ENCODE results near the gene KLHL3. TPM values are rescaled to one million over a fixed set of nuclear protein-coding genes. Genes with fewer than 3 reads are reported as not detected.
"Not testable (repeated sequence)": the region's sequence is repeated elsewhere in the genome, so short reads cannot be mapped to it uniquely, and the experiment has no call there.

KLHL3 gene
- total RNA-seq, 1 donor from 2014 or later: 8.9 TPM

DNA sequence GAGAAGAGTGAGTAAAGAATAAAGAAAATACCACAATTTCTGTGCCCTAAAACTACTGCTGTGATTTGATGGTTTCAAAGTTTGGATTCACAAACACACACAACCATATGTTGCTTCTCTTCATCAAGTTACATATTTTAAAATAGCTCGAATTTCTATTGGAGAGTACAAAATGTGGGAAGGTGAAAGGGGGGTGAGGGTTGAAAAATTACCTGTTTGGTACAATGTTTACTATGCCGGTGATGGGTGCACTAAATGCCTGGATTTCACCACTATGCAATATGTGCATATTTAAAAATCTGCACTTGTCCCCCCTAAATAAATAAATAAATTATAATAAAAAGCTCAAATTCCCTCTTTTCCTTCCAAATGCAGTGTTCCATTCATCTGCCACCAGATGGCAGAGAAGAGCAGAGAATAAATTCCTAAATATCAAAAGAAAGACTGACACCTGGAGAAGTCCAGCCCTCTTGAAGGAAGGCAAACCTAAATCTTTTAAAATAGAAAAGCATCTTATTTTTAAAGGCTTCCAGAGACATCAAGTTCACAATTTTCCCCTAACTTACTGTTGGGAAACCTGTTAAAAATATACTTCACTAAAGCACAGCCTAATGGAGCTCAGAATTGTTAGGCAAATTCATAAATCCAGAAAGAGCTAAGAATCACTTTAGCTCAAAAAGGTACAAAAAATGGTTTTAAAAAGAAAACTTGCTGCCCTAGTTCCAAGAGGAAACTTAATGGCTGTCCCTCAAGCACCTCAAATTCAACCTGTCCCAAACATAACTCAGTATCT, 43.1 kb upstream of the KLHL3 start:
- H3K27ac ChIP-seq (ENCODE audit: low read depth, low read length): no peak overlapping the region
- no peaks in the 10 kb centered on the region for H3K9me3 Mint-ChIP-seq (ENCODE audit: unreplicated experiment)
- no peaks in the 10 kb centered on the region for H3K79me2 ChIP-seq (ENCODE audit: insufficient read depth, low read length)
- TF ChIP-seq, protein P1, sequence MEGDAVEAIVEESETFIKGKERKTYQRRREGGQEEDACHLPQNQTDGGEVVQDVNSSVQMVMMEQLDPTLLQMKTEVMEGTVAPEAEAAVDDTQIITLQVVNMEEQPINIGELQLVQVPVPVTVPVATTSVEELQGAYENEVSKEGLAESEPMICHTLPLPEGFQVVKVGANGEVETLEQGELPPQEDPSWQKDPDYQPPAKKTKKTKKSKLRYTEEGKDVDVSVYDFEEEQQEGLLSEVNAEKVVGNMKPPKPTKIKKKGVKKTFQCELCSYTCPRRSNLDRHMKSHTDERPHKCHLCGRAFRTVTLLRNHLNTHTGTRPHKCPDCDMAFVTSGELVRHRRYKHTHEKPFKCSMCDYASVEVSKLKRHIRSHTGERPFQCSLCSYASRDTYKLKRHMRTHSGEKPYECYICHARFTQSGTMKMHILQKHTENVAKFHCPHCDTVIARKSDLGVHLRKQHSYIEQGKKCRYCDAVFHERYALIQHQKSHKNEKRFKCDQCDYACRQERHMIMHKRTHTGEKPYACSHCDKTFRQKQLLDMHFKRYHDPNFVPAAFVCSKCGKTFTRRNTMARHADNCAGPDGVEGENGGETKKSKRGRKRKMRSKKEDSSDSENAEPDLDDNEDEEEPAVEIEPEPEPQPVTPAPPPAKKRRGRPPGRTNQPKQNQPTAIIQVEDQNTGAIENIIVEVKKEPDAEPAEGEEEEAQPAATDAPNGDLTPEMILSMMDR (IDR thresholded peaks at IDR 0.05; ENCODE audit: insufficient read depth, low read depth, low read length): peak; percentile 76
- no peak for TF ChIP-seq EZH2 (IDR thresholded peaks at IDR 0.05; ENCODE audit: insufficient read depth, low read length)
- no peak overlapping the region for H3K27ac Mint-ChIP-seq (ENCODE audit: unreplicated experiment)
- no peaks in the 10 kb centered on the region for H3K4me1 Mint-ChIP-seq (ENCODE audit: low read depth, unreplicated experiment)
- no peak overlapping the region for H3K9ac ChIP-seq (ENCODE audit: low read length)
- no peaks in the 10 kb centered on the region for H3K36me3 ChIP-seq (ENCODE audit: insufficient read depth, low read length)
- H3K27me3 Mint-ChIP-seq (ENCODE audit: low read depth, unreplicated experiment): peaks cover 2% of the 10 kb centered on the region
- H2AFZ ChIP-seq (ENCODE audit: low read depth, low read length): no peak overlapping the region
- FAIRE-seq (no peak), DNase-seq (ENCODE audit: low read depth) (peak; percentile 7)
- no peaks in the 10 kb centered on the region for H3K36me3 Mint-ChIP-seq (ENCODE audit: low read depth, unreplicated experiment)
- no peak overlapping the region for H3K4me2 ChIP-seq (ENCODE audit: low read length)
- no peak overlapping the region for H3K4me3 Mint-ChIP-seq (ENCODE audit: unreplicated experiment)
- no peaks in the 10 kb centered on the region for H3K9me3 ChIP-seq (ENCODE audit: insufficient read depth, low read depth, low read length)
- H3K4me3 ChIP-seq (ENCODE audit: insufficient read depth, low read depth, low read length): no peak overlapping the region
- H4K20me1 ChIP-seq (ENCODE audit: insufficient read depth, low read length): no peaks in the 10 kb centered on the region
- no peaks in the 10 kb centered on the region for H3K4me1 ChIP-seq (ENCODE audit: insufficient read depth, low read length)
- H3K27me3 ChIP-seq (ENCODE audit: insufficient read depth, low read length): peaks cover 4% of the 10 kb centered on the region

GRCh38 chr5:137767937-137768336, 32.0 kb upstream of the KLHL3 start:
- H3K27ac ChIP-seq (ENCODE audit: low read depth, low read length); DNase-seq (ENCODE audit: low read depth); H3K4me3 Mint-ChIP-seq (ENCODE audit: unreplicated experiment); H3K27me3 Mint-ChIP-seq (ENCODE audit: low read depth, unreplicated experiment); H3K9me3 ChIP-seq (ENCODE audit: insufficient read depth, low read depth, low read length); FAIRE-seq; H3K27ac Mint-ChIP-seq (ENCODE audit: unreplicated experiment); H3K9me3 Mint-ChIP-seq (ENCODE audit: unreplicated experiment); H4K20me1 ChIP-seq (ENCODE audit: insufficient read depth, low read length); H3K4me1 ChIP-seq (ENCODE audit: insufficient read depth, low read length); H3K79me2 ChIP-seq (ENCODE audit: insufficient read depth, low read length); H3K36me3 Mint-ChIP-seq (ENCODE audit: low read depth, unreplicated experiment); H3K27me3 ChIP-seq (ENCODE audit: insufficient read depth, low read length); H3K4me3 ChIP-seq (ENCODE audit: insufficient read depth, low read depth, low read length); H3K9ac ChIP-seq (ENCODE audit: low read length); H3K4me1 Mint-ChIP-seq (ENCODE audit: low read depth, unreplicated experiment); H3K36me3 ChIP-seq (ENCODE audit: insufficient read depth, low read length); H3K4me2 ChIP-seq (ENCODE audit: low read length); H2AFZ ChIP-seq (ENCODE audit: low read depth, low read length): not testable (repeated sequence)

GRCh38 chr5:137761566-137761965, 25.7 kb upstream of the KLHL3 start:
- no peaks in the 10 kb centered on the region for H3K4me1 ChIP-seq (ENCODE audit: insufficient read depth, low read length)
- no peak overlapping the region for H3K9ac ChIP-seq (ENCODE audit: low read length)
- no peaks in the 10 kb centered on the region for H3K9me3 ChIP-seq (ENCODE audit: insufficient read depth, low read depth, low read length)
- no peaks in the 10 kb centered on the region for H3K4me1 Mint-ChIP-seq (ENCODE audit: low read depth, unreplicated experiment)
- no peak overlapping the region for H3K4me2 ChIP-seq (ENCODE audit: low read length)
- H3K36me3 ChIP-seq (ENCODE audit: insufficient read depth, low read length): no peaks in the 10 kb centered on the region
- H3K36me3 Mint-ChIP-seq (ENCODE audit: low read depth, unreplicated experiment): no peaks in the 10 kb centered on the region
- H3K27me3 ChIP-seq (ENCODE audit: insufficient read depth, low read length): no peaks in the 10 kb centered on the region
- no peaks in the 10 kb centered on the region for H4K20me1 ChIP-seq (ENCODE audit: insufficient read depth, low read length)
- H3K27ac Mint-ChIP-seq (ENCODE audit: unreplicated experiment): no peak overlapping the region
- H3K79me2 ChIP-seq (ENCODE audit: insufficient read depth, low read length): no peaks in the 10 kb centered on the region
- H3K4me3 ChIP-seq (ENCODE audit: insufficient read depth, low read depth, low read length): no peak overlapping the region
- no peaks in the 10 kb centered on the region for H3K27me3 Mint-ChIP-seq (ENCODE audit: low read depth, unreplicated experiment)
- peaks cover 2% of the 10 kb centered on the region for H3K9me3 Mint-ChIP-seq (ENCODE audit: unreplicated experiment)
- DNase-seq (ENCODE audit: low read depth): no peak
- FAIRE-seq: no peak
- TF ChIP-seq, protein P1 (IDR thresholded peaks at IDR 0.05; ENCODE audit: insufficient read depth, low read depth, low read length): no peak
- TF ChIP-seq EZH2 (IDR thresholded peaks at IDR 0.05; ENCODE audit: insufficient read depth, low read length): no peak
- no peak overlapping the region for H2AFZ ChIP-seq (ENCODE audit: low read depth, low read length)
- H3K4me3 Mint-ChIP-seq (ENCODE audit: unreplicated experiment): no peak overlapping the region
- H3K27ac ChIP-seq (ENCODE audit: low read depth, low read length): no peak overlapping the region

All from astrocyte (in vitro differentiated cells and primary cell).